ENCODE data around the gene PCDHAC2.

The PCDHAC2 gene

DNA sequence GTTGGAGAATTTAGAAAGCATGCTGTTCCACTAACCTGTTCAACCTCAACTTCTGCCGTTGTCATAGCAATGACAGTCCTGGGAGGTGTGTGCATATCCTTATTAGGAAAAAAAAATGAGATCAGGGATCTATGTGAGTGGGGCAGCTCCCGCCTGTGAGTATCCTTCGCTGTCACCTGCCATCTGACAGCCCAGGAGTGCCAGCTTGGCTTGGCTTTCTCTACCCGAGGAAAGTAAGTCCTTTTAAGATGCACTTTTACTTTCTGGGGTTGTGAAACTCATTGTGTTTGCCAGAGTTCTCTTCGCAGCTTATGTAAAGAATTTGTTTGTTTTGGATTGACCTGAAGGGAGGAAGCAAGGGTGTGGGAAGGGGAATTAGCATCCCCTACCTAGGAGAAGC lies 21.8 kb downstream of the PCDHAC2 start:
- DNase-seq, result no peak

DNA sequence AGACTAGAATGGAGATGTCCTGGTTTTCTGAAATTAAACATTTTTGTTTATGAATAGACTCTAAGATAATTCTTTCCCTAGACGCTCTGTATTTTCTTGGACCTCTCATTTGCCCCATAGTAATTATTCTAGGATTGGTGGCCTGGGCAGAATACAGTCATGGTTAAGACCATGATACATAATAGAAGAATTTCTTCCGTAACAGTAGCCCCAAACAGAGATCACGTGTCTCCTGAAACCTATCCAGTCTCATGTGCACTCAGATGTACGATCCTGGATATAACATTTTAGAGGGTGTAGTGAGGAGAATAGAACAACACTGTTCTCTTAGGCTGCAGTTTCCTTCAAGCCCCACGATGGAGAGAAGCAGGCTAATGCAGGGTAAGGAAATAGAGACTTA lies 22.3 kb downstream of the PCDHAC2 start:
- no peak for DNase-seq

DNA sequence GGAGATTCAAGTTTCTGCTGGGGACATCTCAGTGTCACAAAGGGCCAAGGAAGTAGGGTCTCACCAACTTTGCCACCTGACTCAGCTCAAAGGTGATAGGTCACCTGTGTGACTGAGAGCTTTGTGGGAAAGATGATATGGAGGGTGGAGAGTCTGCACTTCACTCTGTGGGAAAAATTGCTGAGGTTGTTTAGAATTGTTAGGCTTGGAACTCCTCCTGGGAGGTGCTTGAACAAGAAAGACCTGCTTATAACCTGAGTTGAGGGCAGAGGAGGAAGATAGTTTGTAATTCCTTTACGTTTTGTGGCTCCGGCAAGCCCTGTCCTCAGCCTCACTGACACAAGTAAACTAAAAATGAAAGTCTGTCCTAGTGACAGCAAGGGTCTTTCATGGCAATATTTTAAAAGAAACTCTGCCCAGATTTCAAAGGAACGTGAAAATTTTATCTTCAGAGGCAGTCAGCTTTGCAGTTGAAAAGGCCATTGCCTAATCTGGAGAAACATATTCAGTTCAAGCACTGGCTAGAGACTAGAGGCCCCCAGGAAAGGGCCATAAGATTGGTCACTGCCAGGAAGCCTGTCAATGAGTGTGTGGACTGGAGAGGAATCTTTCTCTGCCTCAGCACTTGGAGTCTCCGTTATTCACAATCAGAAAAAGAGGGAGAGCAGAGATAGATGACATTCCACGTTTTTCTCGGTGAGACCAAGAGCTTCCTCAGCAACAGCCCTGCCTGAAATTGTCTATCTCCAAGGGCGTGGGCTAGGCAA lies 23.2 kb downstream of the PCDHAC2 start:
- DNase-seq, result no peak

DNA sequence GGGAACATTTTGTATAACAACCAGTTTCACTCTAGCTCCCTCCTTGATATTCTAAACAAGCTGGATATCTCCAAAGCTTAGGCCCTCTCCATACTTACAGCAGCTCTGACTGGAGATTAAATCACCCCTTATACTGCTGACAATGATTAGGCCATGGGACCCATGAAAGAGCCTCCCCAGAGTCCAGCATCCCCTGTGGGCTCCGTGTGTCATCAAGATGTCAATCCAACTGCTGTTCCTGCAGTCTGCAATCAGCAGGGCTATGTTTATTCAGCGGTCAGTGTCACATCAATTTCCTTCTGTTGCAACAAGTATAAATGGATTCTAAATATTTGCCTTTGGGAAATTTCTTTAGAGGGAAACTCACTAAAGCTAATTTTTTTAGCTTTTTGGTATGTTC lies 26.6 kb downstream of the PCDHAC2 start:
- DNase-seq, result no peak

DNA sequence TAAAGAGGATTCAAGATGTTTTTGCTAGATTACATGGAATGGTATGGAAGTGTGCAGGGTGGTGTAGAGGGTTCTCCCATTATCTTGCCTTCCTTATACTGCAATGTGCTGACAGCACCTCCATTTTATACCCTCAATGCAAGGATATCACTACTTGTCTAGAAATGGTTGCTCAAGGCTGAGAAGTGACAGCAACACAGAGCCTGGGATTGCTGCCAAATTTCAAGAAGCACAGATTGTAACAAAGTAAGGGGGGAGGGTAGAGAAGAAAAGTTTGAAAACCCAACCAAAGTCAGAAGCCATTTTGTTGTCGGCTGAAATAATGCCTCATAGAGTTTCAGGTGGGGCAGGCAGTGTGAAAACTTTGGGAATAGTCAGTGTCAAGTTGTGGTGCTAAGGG lies 29.8 kb downstream of the PCDHAC2 start:
- no peak for DNase-seq

DNA sequence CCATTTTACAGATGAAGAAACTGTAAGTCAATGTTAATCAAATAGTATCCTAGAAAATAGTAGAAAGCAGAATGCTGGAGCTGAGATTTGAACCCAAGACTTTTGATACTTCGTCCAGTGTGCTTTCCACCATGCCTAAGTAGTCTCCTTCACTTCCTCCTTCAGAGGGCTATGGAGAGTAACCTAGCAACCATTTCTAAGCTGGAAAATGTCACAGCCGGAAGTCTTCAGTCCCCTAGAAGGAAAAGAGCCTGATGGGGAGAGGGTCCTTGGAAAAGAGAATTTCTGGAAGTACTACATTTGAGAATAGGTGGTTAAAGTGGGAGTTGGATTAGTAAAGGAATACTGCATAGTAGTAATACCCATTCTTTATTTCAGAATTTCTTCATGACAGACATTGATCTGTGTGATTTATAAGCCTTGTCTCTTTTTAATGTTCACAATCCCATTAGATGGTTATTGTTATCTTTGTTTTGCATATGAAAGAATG lies 32.7 kb downstream of the PCDHAC2 start:
- DNase-seq, result no peak

DNA sequence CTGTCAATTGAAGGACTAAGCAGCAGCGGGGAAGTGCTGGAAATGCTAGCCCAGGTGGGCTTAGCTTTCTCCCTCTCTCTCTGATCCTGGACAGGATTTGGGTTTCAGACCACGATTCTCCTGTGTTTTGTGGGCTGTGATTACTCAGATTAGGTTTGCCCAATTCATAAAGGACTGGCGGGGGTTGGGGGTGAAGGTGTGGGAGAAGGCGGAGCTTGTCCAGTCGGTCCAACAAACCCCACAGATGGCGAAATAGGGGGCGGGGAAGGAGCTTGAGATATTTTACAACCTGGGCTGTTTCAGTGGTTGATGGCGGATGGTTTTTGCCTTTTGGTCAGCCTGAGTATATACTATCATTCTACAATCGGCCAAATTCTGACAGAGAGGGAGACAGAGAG lies 35.2 kb downstream of the PCDHAC2 start:
- DNase-seq, result no peak

DNA sequence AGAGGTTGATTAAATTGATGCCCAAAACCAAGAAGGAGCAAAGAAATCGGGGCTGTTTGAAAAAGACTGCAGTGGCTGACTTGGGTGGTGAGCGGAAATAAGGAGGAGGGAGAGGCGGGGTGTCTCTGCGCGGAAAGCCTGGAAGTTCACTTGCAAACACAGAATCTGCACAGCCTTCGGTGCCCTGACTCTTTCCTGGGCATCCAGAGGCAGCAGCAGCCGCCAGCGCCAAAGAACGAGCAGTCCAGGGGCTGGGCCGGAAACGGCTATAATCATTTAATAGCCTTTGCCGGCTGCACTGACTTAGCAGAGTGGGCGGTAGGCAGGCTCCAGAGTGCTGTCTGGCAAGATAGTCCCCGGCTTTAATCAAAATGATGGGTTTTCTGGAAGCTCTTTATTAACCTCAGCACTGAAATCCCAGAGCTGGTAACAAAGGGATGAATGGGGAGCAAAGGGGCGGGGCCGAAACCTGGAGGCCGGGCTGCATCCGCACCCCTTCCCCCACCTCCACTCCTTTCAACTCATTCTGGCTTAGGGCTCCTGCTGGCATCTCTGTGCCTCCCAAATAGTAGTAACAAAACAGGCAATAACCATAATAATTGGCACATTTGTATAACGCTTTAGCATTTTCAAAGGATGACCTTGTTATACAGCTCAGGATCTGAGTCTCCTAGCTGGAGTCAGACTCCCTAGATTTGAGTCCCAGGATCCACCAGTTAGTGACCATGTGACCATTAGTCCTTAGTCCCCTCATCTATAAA lies 35.7 kb downstream of the PCDHAC2 start:
- no peak for DNase-seq

DNA sequence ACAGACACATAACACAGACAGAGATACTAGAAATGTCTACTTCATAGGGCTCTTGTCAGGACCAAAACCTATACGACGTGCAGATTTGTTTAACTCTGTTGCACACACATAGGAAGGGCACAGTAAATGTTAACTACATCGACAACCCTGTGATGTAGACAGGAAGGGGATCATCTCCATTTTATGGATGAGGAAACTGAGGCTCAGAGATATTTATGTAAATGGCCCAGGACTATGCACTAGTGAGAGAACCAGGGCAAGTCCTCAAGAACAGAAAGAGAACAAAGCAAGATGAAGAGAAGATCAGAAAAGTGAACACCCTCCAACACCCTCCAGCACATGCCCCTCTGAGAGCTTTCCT lies 36.3 kb downstream of the PCDHAC2 start:
- DNase-seq, result no peak

DNA sequence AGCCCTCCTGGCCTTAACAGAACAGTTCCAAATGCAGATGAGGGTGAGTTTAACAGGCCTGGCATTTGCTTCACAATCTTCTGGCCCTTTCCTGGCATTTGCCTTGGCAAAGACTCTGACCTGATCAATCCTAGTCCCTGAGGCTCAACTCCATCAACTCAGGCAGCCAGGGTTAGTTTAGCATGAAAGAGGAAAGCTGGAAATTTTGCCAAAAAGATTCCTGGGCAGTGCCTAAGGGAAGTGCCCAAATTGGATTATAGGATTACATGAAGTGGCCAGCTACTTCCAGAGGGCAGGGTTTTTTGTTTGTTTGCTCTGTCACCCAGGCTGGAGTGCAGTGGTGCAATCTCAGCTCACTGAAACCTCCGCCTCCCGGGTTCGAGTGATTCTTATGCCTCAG lies 36.8 kb downstream of the PCDHAC2 start:
- no peak for DNase-seq

DNA sequence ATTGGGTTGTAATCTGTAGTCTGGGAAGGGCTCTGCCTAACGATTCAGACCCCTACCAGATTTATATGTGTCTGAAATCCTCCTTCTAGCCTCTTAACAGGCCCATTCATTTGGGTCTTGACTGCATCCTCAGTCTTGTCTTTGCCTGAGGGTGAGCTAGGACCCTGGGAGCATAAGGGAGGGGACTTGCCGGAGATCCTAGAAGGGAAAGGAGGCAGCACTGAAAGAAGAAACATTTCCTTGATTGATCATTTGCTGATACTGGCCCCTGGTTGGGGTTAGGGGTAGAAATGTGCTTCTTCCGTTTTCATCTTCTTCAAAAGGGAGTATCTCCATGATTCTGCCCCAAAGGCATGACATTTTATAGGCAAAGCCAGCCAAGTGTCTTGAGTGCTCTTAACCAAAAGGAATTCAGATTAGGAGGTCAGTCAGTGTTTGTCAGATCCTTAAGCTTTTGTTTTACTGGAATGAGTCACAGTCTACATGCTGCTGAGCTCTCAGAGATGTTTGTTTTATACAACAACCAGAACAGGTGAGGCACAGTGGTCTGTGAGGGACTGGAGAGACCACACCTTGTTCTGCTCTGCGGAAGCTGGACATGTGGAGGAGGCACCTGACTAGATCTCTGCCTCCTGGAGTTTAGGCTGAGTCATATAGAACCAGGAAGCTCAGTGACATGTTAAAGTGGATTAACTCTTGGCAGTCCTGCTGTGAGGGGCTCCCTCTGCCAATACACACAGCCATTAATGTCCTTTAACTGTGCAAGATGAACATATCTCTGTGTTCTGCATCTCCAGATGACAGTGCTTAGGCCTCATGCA lies 37.7 kb downstream of the PCDHAC2 start:
- no peak for DNase-seq

DNA sequence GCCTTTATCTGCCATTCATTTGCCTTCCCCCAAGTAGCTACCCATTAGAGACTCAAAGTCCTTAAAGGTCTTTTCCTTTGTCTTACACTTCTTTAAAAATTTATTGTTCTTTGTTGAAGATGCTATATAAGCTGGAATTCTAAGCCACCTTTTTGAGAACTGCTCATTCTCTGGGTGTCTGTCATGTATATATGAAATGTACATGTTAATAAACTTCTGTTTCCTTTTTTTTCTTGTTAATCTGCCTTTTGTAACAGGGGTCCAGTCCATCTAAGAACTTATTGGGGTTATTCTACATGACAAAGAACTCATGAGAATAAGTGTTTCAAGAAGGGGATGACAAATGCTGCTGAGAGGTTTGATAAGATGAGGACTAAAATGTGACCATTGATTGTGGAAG lies 41.5 kb downstream of the PCDHAC2 start:
- DNase-seq, result no peak

DNA sequence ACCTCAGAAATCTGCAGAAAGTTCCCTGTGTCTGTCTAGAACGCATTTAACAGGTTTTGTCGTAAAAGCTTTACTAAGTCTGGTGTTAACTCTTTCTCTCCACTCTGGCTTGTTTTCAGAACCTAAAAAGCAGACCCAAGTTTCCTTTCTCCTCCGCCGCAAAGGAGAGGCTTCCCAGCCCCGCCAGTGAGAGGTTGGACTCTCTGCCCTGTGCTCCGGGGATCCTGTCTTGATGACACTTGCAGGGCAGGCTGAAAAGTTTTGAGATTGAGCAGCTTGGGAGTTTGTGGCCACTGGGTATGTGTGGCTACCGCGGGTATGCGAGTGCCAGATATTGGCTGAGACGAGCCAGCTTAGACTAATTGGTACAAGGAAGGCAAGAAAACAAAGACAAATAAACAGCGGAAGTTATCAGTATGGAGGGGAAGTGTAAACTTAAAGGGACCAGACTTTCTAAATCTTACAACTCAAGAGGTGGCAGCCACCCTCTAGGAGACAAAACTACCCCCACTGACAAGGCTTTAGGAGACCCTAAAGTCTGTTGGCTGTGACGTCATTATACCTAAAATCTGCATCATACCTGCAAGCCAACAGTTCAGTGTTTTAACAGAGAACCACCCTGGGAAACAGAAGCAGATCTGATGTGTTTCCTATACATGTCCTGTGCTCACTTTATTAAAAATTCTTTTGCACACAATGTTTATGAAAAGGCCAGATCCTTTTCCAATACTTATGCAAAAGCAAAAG lies 43.9 kb downstream of the PCDHAC2 start:
- DNase-seq, result no peak

DNA sequence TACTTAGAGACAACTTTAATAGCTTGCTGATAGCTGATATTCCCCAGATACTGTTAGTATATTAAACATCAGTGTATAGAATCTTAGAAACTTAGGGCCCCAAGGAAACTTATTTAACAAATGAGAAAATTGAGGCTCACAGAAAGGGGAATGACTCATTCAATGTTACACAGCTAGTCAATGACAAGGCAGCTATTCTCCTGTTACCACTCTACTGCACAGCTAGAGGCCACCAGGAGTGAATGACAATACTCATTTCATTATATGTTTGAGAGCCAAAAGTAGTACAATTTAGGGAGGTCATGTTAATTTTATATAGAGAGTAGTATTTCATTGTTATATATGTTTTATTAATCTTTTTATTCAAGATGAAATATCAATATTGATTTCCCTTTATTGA lies 51.7 kb downstream of the PCDHAC2 start:
- DNase-seq, result no peak
